ENCODE data around the gene ACOX3. TPM values are rescaled to one million over a fixed set of nuclear protein-coding genes. Genes with fewer than 3 reads are reported as not detected.

ACOX3 gene
- polyA plus RNA-seq, 1 donor (not counting 4 experiments of a cell fraction or from before 2014, with no cell fraction given), result 6.7 TPM

- Histone ChIP-seq H3K27ac (ENCODE audit: control insufficient read depth, insufficient read depth, low read length) (no peak overlapping the region), H3K4me1 (ENCODE audit: control insufficient read depth, extremely low read depth, insufficient read depth, low read length) (peaks cover 3% of the 10 kb centered on the region), H3K4me3 (ENCODE audit: control insufficient read depth in 2 of 3, extremely low read depth in 1 of 3, insufficient read depth in 2 of 3, low read depth in 1 of 3, low read length in 3 of 3) (no peak overlapping the region), H3K4me2 (ENCODE audit: control insufficient read depth, extremely low read depth, insufficient read depth, low read depth, low read length) (no peak overlapping the region), H3K9me3 (ENCODE audit: control insufficient read depth, low read depth, low read length) (no peaks in the 10 kb centered on the region), H3K36me3 (ENCODE audit: control insufficient read depth in 2 of 2, extremely low read depth in 1 of 2, insufficient read depth in 2 of 2, low read length in 2 of 2) (peaks cover 0 to 2% of the 10 kb centered on the region in 2 experiments), H3K9me1 (ENCODE audit: control insufficient read depth, extremely low read depth, insufficient read depth, low read length) (no peaks in the 10 kb centered on the region), H4K20me1 (ENCODE audit: control insufficient read depth, extremely low read depth, insufficient read depth, low read length) (no peaks in the 10 kb centered on the region), H3K27me3 (ENCODE audit: control insufficient read depth, extremely low read depth, insufficient read depth, low read length) (no peaks in the 10 kb centered on the region), H3K9ac (ENCODE audit: control insufficient read depth, extremely low read depth, insufficient read depth, low read length) (no peak overlapping the region), H3K79me2 (ENCODE audit: control insufficient read depth, insufficient read depth, low read length) (no peaks in the 10 kb centered on the region), H2AFZ (ENCODE audit: control insufficient read depth, low read length) (no peak overlapping the region)
- FAIRE-seq, result no peak
- no peak for DNase-seq (ENCODE audit: low read depth, low spot score)
- dilution Hi-C loops (cut with MboI; ENCODE audit: extremely low pct_ligation_motif_present, low sequenced_read_pairs), result no loop called here
- TF ChIP-seq, protein P1, sequence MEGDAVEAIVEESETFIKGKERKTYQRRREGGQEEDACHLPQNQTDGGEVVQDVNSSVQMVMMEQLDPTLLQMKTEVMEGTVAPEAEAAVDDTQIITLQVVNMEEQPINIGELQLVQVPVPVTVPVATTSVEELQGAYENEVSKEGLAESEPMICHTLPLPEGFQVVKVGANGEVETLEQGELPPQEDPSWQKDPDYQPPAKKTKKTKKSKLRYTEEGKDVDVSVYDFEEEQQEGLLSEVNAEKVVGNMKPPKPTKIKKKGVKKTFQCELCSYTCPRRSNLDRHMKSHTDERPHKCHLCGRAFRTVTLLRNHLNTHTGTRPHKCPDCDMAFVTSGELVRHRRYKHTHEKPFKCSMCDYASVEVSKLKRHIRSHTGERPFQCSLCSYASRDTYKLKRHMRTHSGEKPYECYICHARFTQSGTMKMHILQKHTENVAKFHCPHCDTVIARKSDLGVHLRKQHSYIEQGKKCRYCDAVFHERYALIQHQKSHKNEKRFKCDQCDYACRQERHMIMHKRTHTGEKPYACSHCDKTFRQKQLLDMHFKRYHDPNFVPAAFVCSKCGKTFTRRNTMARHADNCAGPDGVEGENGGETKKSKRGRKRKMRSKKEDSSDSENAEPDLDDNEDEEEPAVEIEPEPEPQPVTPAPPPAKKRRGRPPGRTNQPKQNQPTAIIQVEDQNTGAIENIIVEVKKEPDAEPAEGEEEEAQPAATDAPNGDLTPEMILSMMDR (optimal IDR thresholded peaks at IDR 0.05 in 1 of 3, IDR thresholded peaks at IDR 0.05 in 1 of 3, conservative IDR thresholded peaks at IDR 0.05 in 1 of 3; ENCODE audit: extremely low read depth in 1 of 3, insufficient read depth in 2 of 3, low read length in 3 of 3), result no peak
- no peak for TF ChIP-seq EZH2 (IDR thresholded peaks at IDR 0.05; ENCODE audit: low read length)
These were observed 76.4 kb downstream of the ACOX3 start for GRCh38 chr4:8364141-8364540.

DNA sequence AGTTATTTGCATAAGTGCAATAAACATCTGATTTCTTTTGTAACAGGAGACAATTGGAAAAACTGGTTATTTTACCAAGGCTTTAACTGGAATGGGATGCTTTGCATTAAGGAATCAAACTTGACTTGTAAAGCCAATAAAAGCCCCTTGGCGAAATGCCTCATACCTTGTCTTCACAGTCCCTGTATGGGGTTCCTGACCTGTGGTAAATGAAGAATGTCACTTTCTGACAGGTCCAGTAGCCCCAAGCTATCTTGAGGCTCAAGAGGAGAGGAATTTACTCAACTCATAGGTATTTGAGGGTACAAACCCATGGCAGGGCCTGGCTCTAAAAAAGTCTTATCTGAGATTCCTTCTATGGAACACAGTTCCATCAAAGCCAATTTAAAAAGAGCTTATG, 78.0 kb downstream of the ACOX3 start:
- H3K27ac ChIP-seq (ENCODE audit: control insufficient read depth, insufficient read depth, low read length), result no peak overlapping the region
- no peaks in the 10 kb centered on the region for H4K20me1 ChIP-seq (ENCODE audit: control insufficient read depth, extremely low read depth, insufficient read depth, low read length)
- no peaks in the 10 kb centered on the region for H3K9me3 ChIP-seq (ENCODE audit: control insufficient read depth, low read depth, low read length)
- no peak overlapping the region for H3K4me2 ChIP-seq (ENCODE audit: control insufficient read depth, extremely low read depth, insufficient read depth, low read depth, low read length)
- DNase-seq (ENCODE audit: low read depth, low spot score) (peak; percentile 11), FAIRE-seq (peak; percentile 75)
- dilution Hi-C loops (cut with MboI; ENCODE audit: extremely low pct_ligation_motif_present, low sequenced_read_pairs), result no loop called here
- H3K9me1 ChIP-seq (ENCODE audit: control insufficient read depth, extremely low read depth, insufficient read depth, low read length), result no peaks in the 10 kb centered on the region
- TF ChIP-seq, protein P1 (optimal IDR thresholded peaks at IDR 0.05 in 1 of 3, IDR thresholded peaks at IDR 0.05 in 1 of 3, conservative IDR thresholded peaks at IDR 0.05 in 1 of 3; ENCODE audit: extremely low read depth in 1 of 3, insufficient read depth in 2 of 3, low read length in 3 of 3), result no peak
- no peak for TF ChIP-seq EZH2 (IDR thresholded peaks at IDR 0.05; ENCODE audit: low read length)
- H3K27me3 ChIP-seq (ENCODE audit: control insufficient read depth, extremely low read depth, insufficient read depth, low read length), result no peaks in the 10 kb centered on the region
- H3K36me3 ChIP-seq (ENCODE audit: control insufficient read depth in 2 of 2, extremely low read depth in 1 of 2, insufficient read depth in 2 of 2, low read length in 2 of 2), result peaks cover 0 to 2% of the 10 kb centered on the region in 2 experiments
- H3K9ac ChIP-seq (ENCODE audit: control insufficient read depth, extremely low read depth, insufficient read depth, low read length), result no peak overlapping the region
- H3K79me2 ChIP-seq (ENCODE audit: control insufficient read depth, insufficient read depth, low read length), result no peaks in the 10 kb centered on the region
- H3K4me1 ChIP-seq (ENCODE audit: control insufficient read depth, extremely low read depth, insufficient read depth, low read length), result peaks cover 11% of the 10 kb centered on the region
- no peak overlapping the region for H2AFZ ChIP-seq (ENCODE audit: control insufficient read depth, low read length)
- no peak overlapping the region for H3K4me3 ChIP-seq (ENCODE audit: control insufficient read depth in 2 of 3, extremely low read depth in 1 of 3, insufficient read depth in 2 of 3, low read depth in 1 of 3, low read length in 3 of 3)

Data from keratinocyte (primary cell).